Upper lobe of left lung (tissue), 6 donors: ENCODE results near the gene RPGR. TPM values are rescaled to one million over a fixed set of nuclear protein-coding genes. Genes with fewer than 3 reads are reported as not detected.

Experiments
- ATAC-seq, 2 donors: fragments of 200-7000 bp; cut with Tn5 transposase; one replicate each; pipeline ENCODE4 v1.9.1; 2022; ENCODE audit warnings: mild to moderate bottlenecking in 2 of 2, moderate library complexity in 2 of 2; ENCODE audit not compliant: low FRiP score in 2 of 2
- DNase-seq, 2 donors: peaks; one replicate each; pipeline ENCODE4 v3.0.0-alpha.2; 2019 to 2020
- H3K27ac ChIP-seq, 4 donors: fragments of 200-600 bp; sonication (generic); one replicate each; pipeline ENCODE4 v1.5.1; 2016 to 2019
- H3K27me3 ChIP-seq, 4 donors: fragments of 200-600 bp; sonication (generic); one replicate each; pipeline ENCODE4 v1.5.1; 2017 to 2019
- H3K36me3 ChIP-seq, 4 donors: fragments of 200-600 bp; sonication (generic); one replicate each; pipeline ENCODE4 v1.5.1; 2016 to 2019
- H3K4me1 ChIP-seq, 4 donors: fragments of 200-600 bp; sonication (generic); one replicate each; pipeline ENCODE4 v1.5.1; 2018 to 2019
- H3K4me3 ChIP-seq, 4 donors: fragments of 200-600 bp; sonication (generic); one replicate each; pipeline ENCODE4 v1.5.1; 2017 to 2019; ENCODE audit warnings: mild to moderate bottlenecking in 2 of 4, moderate library complexity in 1 of 4
- H3K9me3 ChIP-seq, 4 donors: fragments of 200-600 bp; sonication (generic); one replicate each; pipeline ENCODE4 v1.5.1; 2018 to 2019
- EP300 ChIP-seq, 4 donors: sonication (generic); formaldehyde crosslinking; IDR thresholded peaks; one replicate each; pipeline ENCODE4 v1.5.1; 2017; ENCODE audit warnings: antibody characterized with exemption in 4 of 4, control low read depth in 2 of 4
- POLR2A ChIP-seq, 4 donors: fragments of 450-650 bp; IDR thresholded peaks; one replicate each; pipeline ENCODE4 v1.5.1; 2016 to 2017; ENCODE audit warnings: antibody characterized with exemption in 4 of 4, mild to moderate bottlenecking in 2 of 4
- POLR2AphosphoS5 ChIP-seq, 2 donors: sonication (generic); formaldehyde crosslinking; IDR thresholded peaks; one replicate each; pipeline ENCODE4 v1.5.1; 2017; ENCODE audit warnings: antibody characterized with exemption in 2 of 2
- WGBS, 2 donors: methylation state at CpG; one replicate each; pipeline ENCODE4 v1.1.5; 2017 to 2018; 5-methylcytosine and 5-hydroxymethylcytosine counted together
- total RNA-seq, 6 donors: library from RNA; depleted of rRNA in 4 of 6; stranded (reverse); fragments of >200 nt in 4 of 6; gene quantifications; one replicate each; pipeline versions ENCODE4 v1.1.0 to v1.2.1, GENCODE V29; 2016 to 2021
- TF ChIP-seq, protein P1 (sequence below), 6 experiments: fragments of 450-650 bp in 4 of 6; fragments of 200-600 bp in 2 of 6; sonication (generic) in 2 of 6; IDR thresholded peaks; one replicate each; pipeline ENCODE4 v1.5.1; 2016 to 2019; ENCODE audit warnings: antibody characterized with exemption in 6 of 6
- donor health status: DM: no; HTN: no; CAD: no; lungs with moderate emphysema.
- donor health status: DM: no; HTN: yes; CAD: no; lungs with severe emphysema.

Gene RPGR
- total RNA-seq, 6 donors from 2014 or later: 15.8 to 82.8 (median 30.1) TPM

DNA sequence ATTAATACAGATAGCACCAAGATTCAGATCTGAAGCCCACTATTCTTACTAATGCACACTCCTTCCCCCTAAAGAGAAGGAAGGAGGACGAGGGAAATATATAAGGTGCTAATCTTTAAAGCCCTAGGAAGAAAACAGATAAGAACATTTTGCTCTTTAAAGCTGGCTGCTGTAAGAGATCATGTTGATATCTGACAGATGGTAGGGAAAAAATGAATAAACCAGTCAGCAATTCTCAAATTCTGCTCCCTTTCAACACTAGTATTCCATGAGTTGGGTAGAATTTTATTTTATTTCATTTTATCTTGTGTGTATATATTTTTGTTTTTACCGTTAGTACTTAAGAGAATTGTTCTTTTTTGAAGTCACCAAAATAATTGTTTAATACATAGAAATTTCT lies 44.3 kb upstream of the RPGR start:
- Histone ChIP-seq H3K4me3 (no peak overlapping the region), H3K36me3 (no peaks in the 10 kb centered on the region), H3K4me1 (no peaks in the 10 kb centered on the region), H3K27me3 (no peaks in the 10 kb centered on the region), H3K9me3 (no peaks in the 10 kb centered on the region), H3K27ac (no peak overlapping the region)
- 58 to 74% methylated on average over 2 of the region's 2 CpGs for WGBS, 2 donors
- ATAC-seq (no peak), DNase-seq (no peak)
- no peak for TF ChIP-seq POLR2A (IDR thresholded peaks at IDR 0.05)
- TF ChIP-seq EP300 (IDR thresholded peaks at IDR 0.05): no peak
- TF ChIP-seq, protein P1, sequence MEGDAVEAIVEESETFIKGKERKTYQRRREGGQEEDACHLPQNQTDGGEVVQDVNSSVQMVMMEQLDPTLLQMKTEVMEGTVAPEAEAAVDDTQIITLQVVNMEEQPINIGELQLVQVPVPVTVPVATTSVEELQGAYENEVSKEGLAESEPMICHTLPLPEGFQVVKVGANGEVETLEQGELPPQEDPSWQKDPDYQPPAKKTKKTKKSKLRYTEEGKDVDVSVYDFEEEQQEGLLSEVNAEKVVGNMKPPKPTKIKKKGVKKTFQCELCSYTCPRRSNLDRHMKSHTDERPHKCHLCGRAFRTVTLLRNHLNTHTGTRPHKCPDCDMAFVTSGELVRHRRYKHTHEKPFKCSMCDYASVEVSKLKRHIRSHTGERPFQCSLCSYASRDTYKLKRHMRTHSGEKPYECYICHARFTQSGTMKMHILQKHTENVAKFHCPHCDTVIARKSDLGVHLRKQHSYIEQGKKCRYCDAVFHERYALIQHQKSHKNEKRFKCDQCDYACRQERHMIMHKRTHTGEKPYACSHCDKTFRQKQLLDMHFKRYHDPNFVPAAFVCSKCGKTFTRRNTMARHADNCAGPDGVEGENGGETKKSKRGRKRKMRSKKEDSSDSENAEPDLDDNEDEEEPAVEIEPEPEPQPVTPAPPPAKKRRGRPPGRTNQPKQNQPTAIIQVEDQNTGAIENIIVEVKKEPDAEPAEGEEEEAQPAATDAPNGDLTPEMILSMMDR (IDR thresholded peaks at IDR 0.05): no peak
- no peak for TF ChIP-seq POLR2AphosphoS5 (IDR thresholded peaks at IDR 0.05)

GRCh38 chrX:38368774-38369173 lies 41.5 kb upstream of the RPGR start:
- WGBS, 2 donors: 48 to 79% methylated on average over 2 of the region's 2 CpGs
- DNase-seq (no peak), ATAC-seq (no peak)
- Histone ChIP-seq H3K27me3 (no peaks in the 10 kb centered on the region), H3K27ac (peak overlapping the region in 1 of 4 donors; percentile 6), H3K4me3 (no peak overlapping the region), H3K36me3 (no peaks in the 10 kb centered on the region), H3K9me3 (no peaks in the 10 kb centered on the region), H3K4me1 (no peaks in the 10 kb centered on the region)
- TF ChIP-seq POLR2AphosphoS5 (IDR thresholded peaks at IDR 0.05): no peak
- TF ChIP-seq, protein P1 (IDR thresholded peaks at IDR 0.05): no peak
- TF ChIP-seq POLR2A (IDR thresholded peaks at IDR 0.05): no peak
- TF ChIP-seq EP300 (IDR thresholded peaks at IDR 0.05): no peak

DNA sequence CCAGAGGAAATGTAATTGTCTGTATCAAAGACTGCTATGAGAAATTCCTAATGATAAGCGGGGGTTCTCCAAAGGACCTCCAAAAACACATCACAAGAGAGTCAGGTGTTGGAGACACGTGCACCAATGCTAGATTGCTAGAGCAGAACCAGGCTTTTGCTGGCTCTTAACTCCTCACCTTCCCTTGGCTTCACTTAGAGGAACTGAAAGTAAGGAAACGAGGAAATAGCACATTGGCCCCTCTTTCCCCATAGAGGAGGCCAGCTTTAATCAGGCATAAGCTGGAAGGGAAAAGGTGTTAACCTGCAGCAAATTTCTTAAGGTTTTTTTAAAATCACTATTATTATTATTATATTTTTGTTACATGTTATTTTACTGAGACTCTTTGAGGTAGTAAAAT lies 38.6 kb upstream of the RPGR start:
- DNase-seq (no peak), ATAC-seq (no peak)
- no peak overlapping the region for H3K4me3 ChIP-seq
- H3K36me3 ChIP-seq: no peaks in the 10 kb centered on the region
- no peak for TF ChIP-seq POLR2AphosphoS5 (IDR thresholded peaks at IDR 0.05)
- TF ChIP-seq EP300 (IDR thresholded peaks at IDR 0.05): no peak
- no peaks in the 10 kb centered on the region for H3K4me1 ChIP-seq
- WGBS, 2 donors: 62 to 80% methylated on average over 2 to 3 of the region's 3 CpGs
- no peak overlapping the region for H3K27ac ChIP-seq
- no peaks in the 10 kb centered on the region for H3K27me3 ChIP-seq
- H3K9me3 ChIP-seq: no peaks in the 10 kb centered on the region

GRCh38 chrX:38363046-38363445 lies 35.7 kb upstream of the RPGR start:
- Histone ChIP-seq H3K4me1 (no peaks in the 10 kb centered on the region), H3K27ac (no peak overlapping the region), H3K27me3 (no peaks in the 10 kb centered on the region), H3K36me3 (no peaks in the 10 kb centered on the region), H3K9me3 (no peaks in the 10 kb centered on the region), H3K4me3 (no peak overlapping the region)
- DNase-seq (no peak), ATAC-seq (no peak)
- no peak for TF ChIP-seq POLR2AphosphoS5 (IDR thresholded peaks at IDR 0.05)
- TF ChIP-seq, protein P1 (IDR thresholded peaks at IDR 0.05): no peak
- TF ChIP-seq EP300 (IDR thresholded peaks at IDR 0.05): no peak
- TF ChIP-seq POLR2A (IDR thresholded peaks at IDR 0.05): no peak

DNA sequence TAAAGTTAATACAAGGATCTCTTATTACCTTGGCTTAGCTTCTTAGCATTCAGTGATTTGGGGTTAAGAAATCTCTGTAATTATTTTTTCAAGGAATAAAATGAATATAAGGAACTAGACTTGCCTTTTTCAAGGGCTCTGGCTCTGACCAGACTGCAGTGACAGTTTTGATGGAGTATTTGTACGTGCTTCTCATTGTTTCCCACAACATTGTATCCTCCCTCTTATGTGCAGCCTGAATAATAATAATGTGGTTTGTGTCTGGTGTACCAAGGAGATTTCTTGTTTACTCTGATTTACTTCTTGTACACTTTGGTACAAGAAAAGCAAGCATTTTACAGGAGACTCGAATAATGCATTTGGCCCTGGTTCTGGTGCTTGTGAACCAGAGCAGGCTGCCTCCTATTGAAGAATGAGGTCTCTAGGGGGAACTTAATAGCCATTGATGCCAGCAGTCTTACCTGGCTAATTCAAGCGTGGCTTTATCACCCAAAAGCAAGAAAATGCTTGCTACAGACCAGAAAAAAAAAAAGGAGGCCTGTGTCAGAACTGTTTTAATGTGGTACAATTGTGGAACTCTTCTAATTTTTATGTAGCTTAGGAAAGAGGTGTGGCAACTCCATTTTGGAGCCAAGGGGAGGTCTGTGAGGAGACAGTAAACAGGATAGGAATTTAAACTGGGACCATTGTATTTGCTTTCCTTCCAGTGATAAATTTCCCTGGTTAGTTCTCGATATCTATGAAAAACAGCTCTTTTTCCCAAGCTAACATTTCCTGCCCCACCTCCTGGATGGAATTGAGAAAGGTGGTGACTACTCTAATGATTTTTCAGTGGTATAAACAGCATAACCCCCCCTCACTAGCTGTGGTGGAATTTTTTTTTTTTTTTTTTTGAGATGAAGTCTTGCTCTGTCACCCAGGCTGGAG lies 30.7 kb upstream of the RPGR start:
- Histone ChIP-seq H3K4me3 (no peak overlapping the region), H3K27me3 (no peaks in the 10 kb centered on the region), H3K36me3 (no peaks in the 10 kb centered on the region), H3K27ac (peak overlapping the region in 2 of 4 donors; percentile 36 to 45), H3K4me1 (no peaks in the 10 kb centered on the region), H3K9me3 (no peaks in the 10 kb centered on the region)
- TF ChIP-seq POLR2AphosphoS5 (IDR thresholded peaks at IDR 0.05) (no peak), EP300 (IDR thresholded peaks at IDR 0.05) (no peak), POLR2A (IDR thresholded peaks at IDR 0.05) (no peak)
- TF ChIP-seq, protein P1 (IDR thresholded peaks at IDR 0.05): no peak
- WGBS, 2 donors: 52 to 53% methylated on average over 4 of the region's 4 CpGs
- no peak for ATAC-seq
- no peak for DNase-seq
